ENCODE results near the gene SUMF2. TPM values are rescaled to one million over a fixed set of nuclear protein-coding genes. Genes with fewer than 3 reads are reported as not detected.
"Not testable (repeated sequence)": the region's sequence is repeated elsewhere in the genome, so short reads cannot be mapped to it uniquely, and the experiment has no call there.

The SUMF2 gene
- total RNA-seq, 4 donors from 2014 or later = 119 to 170 (median 164) TPM

GRCh38 chr7:56081626-56082340 lies 17.7 kb downstream of the SUMF2 start:
- H3K36me3 ChIP-seq = peaks cover 0 to 4% of the 10 kb centered on the region in 2 donors
- 95 to 96% methylated on average over 23 to 29 of the region's 29 CpGs for WGBS, 2 donors
- intact Hi-C loops (cut with DNase I) = no loop called here
- DNase-seq = no peak
- H3K4me3 ChIP-seq (replicated peaks in 1 of 3) = no peak overlapping the region
- no peak overlapping the region for H3K27ac ChIP-seq
- no peaks in the 10 kb centered on the region for H3K27me3 ChIP-seq
- peaks cover 17 to 20% of the 10 kb centered on the region in 2 donors for H3K4me1 ChIP-seq
- TF ChIP-seq POLR2A (IDR thresholded peaks at IDR 0.05) = no peak
- no peak for TF ChIP-seq CTCF (IDR thresholded peaks at IDR 0.05)
- H3K9me3 ChIP-seq = no peaks in the 10 kb centered on the region

GRCh38 chr7:56083150-56083785 lies 19.2 kb downstream of the SUMF2 start:
- Histone ChIP-seq H3K27me3 (no peaks in the 10 kb centered on the region), H3K36me3 (peaks cover 0 to 4% of the 10 kb centered on the region in 2 donors), H3K9me3 (no peaks in the 10 kb centered on the region), H3K4me3 (replicated peaks in 1 of 3) (no peak overlapping the region), H3K4me1 (peaks cover 17 to 20% of the 10 kb centered on the region in 2 donors), H3K27ac (no peak overlapping the region)
- TF ChIP-seq CTCF (IDR thresholded peaks at IDR 0.05) (no peak), POLR2A (IDR thresholded peaks at IDR 0.05) (no peak)
- 27 to 31% methylated on average over 9 to 13 of the region's 13 CpGs for WGBS, 2 donors
- DNase-seq = peak; percentile 89 to 93
- intact Hi-C loops (cut with DNase I) = no loop called here

GRCh38 chr7:56086761-56087160 lies 22.7 kb downstream of the SUMF2 start:
- peaks cover 9 to 14% of the 10 kb centered on the region in 2 donors for H3K4me1 ChIP-seq
- H3K4me3 ChIP-seq (replicated peaks in 1 of 3) = no peak overlapping the region
- DNase-seq = no peak
- 69 to 71% methylated on average over 5 to 7 of the region's 7 CpGs for WGBS, 2 donors
- no peaks in the 10 kb centered on the region for H3K9me3 ChIP-seq
- TF ChIP-seq POLR2A (IDR thresholded peaks at IDR 0.05) = no peak
- no peak for TF ChIP-seq CTCF (IDR thresholded peaks at IDR 0.05)
- no peak overlapping the region for H3K27ac ChIP-seq
- intact Hi-C loops (cut with DNase I) = no loop called here
- peaks cover 0 to 4% of the 10 kb centered on the region in 2 donors for H3K36me3 ChIP-seq
- no peaks in the 10 kb centered on the region for H3K27me3 ChIP-seq

GRCh38 chr7:56087445-56087844 lies 23.4 kb downstream of the SUMF2 start:
- peaks cover 0 to 4% of the 10 kb centered on the region in 2 donors for H3K36me3 ChIP-seq
- no peak for TF ChIP-seq CTCF (IDR thresholded peaks at IDR 0.05)
- no peak for TF ChIP-seq POLR2A (IDR thresholded peaks at IDR 0.05)
- H3K4me3 ChIP-seq (replicated peaks in 1 of 3) = no peak overlapping the region
- intact Hi-C loops (cut with DNase I) = no loop called here
- DNase-seq = no peak
- no peak overlapping the region for H3K27ac ChIP-seq
- no peaks in the 10 kb centered on the region for H3K27me3 ChIP-seq
- H3K9me3 ChIP-seq = no peaks in the 10 kb centered on the region
- WGBS, 2 donors = 88 to 97% methylated on average over 7 to 15 of the region's 16 CpGs
- peaks cover 16 to 21% of the 10 kb centered on the region in 2 donors for H3K4me1 ChIP-seq

- TF ChIP-seq POLR2A (IDR thresholded peaks at IDR 0.05) = no peak
- no peak for TF ChIP-seq CTCF (IDR thresholded peaks at IDR 0.05)
- Histone ChIP-seq H3K9me3 (no peaks in the 10 kb centered on the region), H3K4me1 (peaks cover 17 to 21% of the 10 kb centered on the region in 2 donors), H3K27ac (peak overlapping the region; percentile 9 to 42 (median 30)), H3K4me3 (replicated peaks in 1 of 3) (no peak overlapping the region), H3K27me3 (no peaks in the 10 kb centered on the region), H3K36me3 (no peaks in the 10 kb centered on the region)
- 33 to 70% methylated on average over 1 to 3 of the region's 3 CpGs for WGBS, 2 donors
- DNase-seq = peak; percentile 43 to 55
- intact Hi-C loops (cut with DNase I) = loop anchor here (10.0 kb wide), 1 partner anchor 447 kb away; no protein-coding TSS in a partner anchor
Observed at GRCh38 chr7:56091591-56091990, 27.5 kb downstream of the SUMF2 start.

- H3K36me3 ChIP-seq; H3K4me3 ChIP-seq (replicated peaks in 1 of 3); DNase-seq; H3K27me3 ChIP-seq; H3K9me3 ChIP-seq: not testable (repeated sequence)
- WGBS, 2 donors = 34 to 40% methylated on average over 6 of the region's 6 CpGs
- intact Hi-C loops (cut with DNase I) = loop anchor here (10.0 kb wide), 1 partner anchor 448 kb away; no protein-coding TSS in a partner anchor
- peaks cover 17 to 21% of the 10 kb centered on the region in 2 donors for H3K4me1 ChIP-seq
- peak overlapping the region; percentile 9 to 42 (median 34) for H3K27ac ChIP-seq
Observed at GRCh38 chr7:56092388-56092787, 28.3 kb downstream of the SUMF2 start.

Data from thyroid gland (tissue), 4 donors.